Right cardiac atrium (tissue), 5 donors: ENCODE measurements around the gene MSMP. TPM values are rescaled to one million over a fixed set of nuclear protein-coding genes. Genes with fewer than 3 reads are reported as not detected.

ENCODE experiments used
- ATAC-seq, 2 donors: fragments of 200-7000 bp; cut with Tn5 transposase; one replicate each; pipeline versions ENCODE4 v1.8.0 to v1.9.1; 2020; ENCODE audit warnings: moderate library complexity in 2 of 2, mild to moderate bottlenecking in 1 of 2
- DNase-seq, 3 donors: peaks; one replicate each; pipeline ENCODE4 v3.0.0-alpha.2; 2020
- H3K27ac ChIP-seq: one replicate; pipeline ENCODE4 v1.5.1; 2013; ENCODE audit warnings: mild to moderate bottlenecking, low read length, control low read depth, moderate library complexity
- H3K27me3 ChIP-seq: one replicate; pipeline ENCODE4 v1.6.1; 2013; ENCODE audit not compliant: control insufficient read depth, insufficient read depth
- H3K4me1 ChIP-seq: one replicate; pipeline ENCODE4 v1.6.1; 2013; ENCODE audit warnings: low read length; ENCODE audit not compliant: control insufficient read depth, insufficient read depth
- H3K4me3 ChIP-seq: one replicate; pipeline ENCODE4 v1.5.1; 2013; ENCODE audit warnings: low read length, control low read depth
- H3K9me3 ChIP-seq: one replicate; pipeline ENCODE4 v1.6.1; 2013; ENCODE audit warnings: low read length; ENCODE audit not compliant: control insufficient read depth
- WGBS: extraction: QIAGEN DNeasy Blood & Tissue Kit; methylation state at CpG from one replicate; pipeline ENCODE4 v1.1.7; 2013; 5-methylcytosine and 5-hydroxymethylcytosine counted together
- intact Hi-C, 4 donors: fragments of 100-400 bp; cut with DNase I; formaldehyde crosslinking; loops; one replicate each; pipeline versions ENCODE4 v1.11.0 to v1.14.0; 2022 to 2023
- polyA plus RNA-seq: library from polyadenylated mRNA; stranded (reverse); fragments of 200-250 nt; gene quantifications from one replicate; pipeline ENCODE4 v1.2.3, GENCODE V29; 2013
- total RNA-seq, 4 donors: library from RNA; stranded (reverse); fragmentation: NEBNext Ultra II Directional; extraction: Animal tissue kit (Norgen Biotek cat#: 25700); gene quantifications; one replicate each; pipeline ENCODE4 v1.2.1, GENCODE V29; 2021
- donor health status: healthy with polysubstance abuse.
- donor health status: DM: no; HTN: yes; CAD: no.
- donor health status: DM: no; HTN: no; CAD: no.
- donor health status: DM: no; HTN: yes; CAD: no; lungs with severe emphysema.
- donor health status: DM: yes; HTN: yes; CAD: no.

The MSMP gene
- total and polyA plus RNA-seq, 5 donors, result 0.27 TPM; not detected in 4

- ATAC-seq, result peak; percentile 64 to 76
- DNase-seq, result peak; percentile 53 to 73 (median 72)
- Histone ChIP-seq H3K27ac (peak overlapping the region; percentile 50), H3K4me1 (no peaks in the 10 kb centered on the region), H3K4me3 (peak overlapping the region; percentile 58), H3K9me3 (no peaks in the 10 kb centered on the region), H3K27me3 (no peaks in the 10 kb centered on the region)
- 1% methylated on average over 20 of the region's 20 CpGs for WGBS
- intact Hi-C loops, result no loop called here
Measured at GRCh38 chr9:35757226-35757891, 3.3 kb upstream of the MSMP start.

- H3K27ac ChIP-seq, result peak overlapping the region; percentile 67
- no peaks in the 10 kb centered on the region for H3K27me3 ChIP-seq
- peak; percentile 73 to 81 for ATAC-seq
- 12% methylated on average over 48 of the region's 48 CpGs for WGBS
- intact Hi-C loops, result no loop called here
- peak; percentile 64 to 89 (median 87) for DNase-seq
- H3K4me3 ChIP-seq, result peak overlapping the region; percentile 58
- H3K4me1 ChIP-seq, result no peaks in the 10 kb centered on the region
- no peaks in the 10 kb centered on the region for H3K9me3 ChIP-seq
Measured at GRCh38 chr9:35756275-35757225, 2.5 kb upstream of the MSMP start.

- DNase-seq (no peak), ATAC-seq (no peak)
- intact Hi-C loops, result no loop called here
- no peaks in the 10 kb centered on the region for H3K27me3 ChIP-seq
- H3K4me1 ChIP-seq, result peaks cover 4% of the 10 kb centered on the region
- 89% methylated on average over 4 of the region's 4 CpGs for whole genome bisulfite sequencing
- no peak overlapping the region for H3K4me3 ChIP-seq
- H3K9me3 ChIP-seq, result no peaks in the 10 kb centered on the region
- H3K27ac ChIP-seq, result no peak overlapping the region
Measured at GRCh38 chr9:35755071-35755470, 995 bp upstream of the MSMP start.

- ATAC-seq, result no peak
- WGBS, result 82% methylated on average over 5 of the region's 5 CpGs
Measured at GRCh38 chr9:35753466-35753865, 610 bp downstream of the MSMP start.

GRCh38 chr9:35750256-35750531 is 3.9 kb downstream of the MSMP start:
- H3K4me3 ChIP-seq, result no peak overlapping the region
- peak overlapping the region; percentile 98 for H3K27ac ChIP-seq
- peaks cover 13% of the 10 kb centered on the region for H3K4me1 ChIP-seq
- WGBS, result 54% methylated on average over 4 of the region's 4 CpGs
- H3K9me3 ChIP-seq, result no peaks in the 10 kb centered on the region
- intact Hi-C loops, result no loop called here
- ATAC-seq (no peak), DNase-seq (no peak)
- no peaks in the 10 kb centered on the region for H3K27me3 ChIP-seq

More at GRCh38 chr9:35753466-35753865, 610 bp downstream of the MSMP start:
- no peaks in the 10 kb centered on the region for H3K9me3 ChIP-seq
- no peak overlapping the region for H3K4me3 ChIP-seq
- intact Hi-C loops, result no loop called here
- no peak overlapping the region for H3K27ac ChIP-seq
- H3K27me3 ChIP-seq, result no peaks in the 10 kb centered on the region
- peaks cover 4% of the 10 kb centered on the region for H3K4me1 ChIP-seq
- no peak for DNase-seq

- DNase-seq (peak in 1 of 3 donors; percentile 65), ATAC-seq (peak; percentile 29 to 52)
- intact Hi-C loops, result loop anchor here in 1 of 4 donors (5.0 kb wide), 1 partner anchor 92 kb away; the partner anchor contains the start of genes CCDC107 and RMRP
- peak overlapping the region; percentile 98 for H3K27ac ChIP-seq
- 5% methylated on average over 19 of the region's 19 CpGs for WGBS
- H3K27me3 ChIP-seq, result no peaks in the 10 kb centered on the region
- peak overlapping the region; percentile 98 for H3K4me3 ChIP-seq
- H3K9me3 ChIP-seq, result no peaks in the 10 kb centered on the region
- H3K4me1 ChIP-seq, result peaks cover 13% of the 10 kb centered on the region
Measured at GRCh38 chr9:35749515-35750255, 4.4 kb downstream of the MSMP start.

GRCh38 chr9:35748858-35749514 is 5.1 kb downstream of the MSMP start, which contains the start of the genes GBA2 and RGP1:
GBA2 (minus strand) TSS chr9:35749228; CDS start chr9:35748704, 524 bp downstream.
RGP1 (plus strand) TSS chr9:35749287; CDS start chr9:35749756, 469 bp downstream.
- peaks cover 13% of the 10 kb centered on the region for H3K4me1 ChIP-seq
- whole genome bisulfite sequencing, result under 1% methylated on average over 69 of the region's 69 CpGs
- H3K27ac ChIP-seq, result peak within 1 kb of the TSS; percentile 98
- ATAC-seq (peak; percentile 89 to 92), DNase-seq (peak; percentile 87 to 94 (median 93))
- intact Hi-C loops, result loop anchor here in 1 of 4 donors (5.0 kb wide), 1 partner anchor 92 kb away; the partner anchor contains the start of genes CCDC107 and RMRP
- peak within 1 kb of the TSS; percentile 98 for H3K4me3 ChIP-seq
- no peaks in the 10 kb centered on the region for H3K9me3 ChIP-seq
- no peaks in the 10 kb centered on the region for H3K27me3 ChIP-seq

GRCh38 chr9:35748242-35748857 is 5.7 kb downstream of the MSMP start:
- intact Hi-C loops, result loop anchor here in 1 of 4 donors (5.0 kb wide), 1 partner anchor 91 kb away; the partner anchor contains the start of genes CCDC107 and RMRP
- ATAC-seq (peak; percentile 0 to 1), DNase-seq (no peak)
- peak overlapping the region; percentile 98 for H3K27ac ChIP-seq
- no peaks in the 10 kb centered on the region for H3K27me3 ChIP-seq
- peaks cover 13% of the 10 kb centered on the region for H3K4me1 ChIP-seq
- WGBS, result under 1% methylated on average over 24 of the region's 24 CpGs
- peak overlapping the region; percentile 98 for H3K4me3 ChIP-seq
- H3K9me3 ChIP-seq, result no peaks in the 10 kb centered on the region

GRCh38 chr9:35746583-35746982 is 7.5 kb downstream of the MSMP start:
- Histone ChIP-seq H3K4me3 (peak overlapping the region; percentile 98), H3K9me3 (no peaks in the 10 kb centered on the region), H3K27ac (no peak overlapping the region), H3K27me3 (no peaks in the 10 kb centered on the region), H3K4me1 (peaks cover 13% of the 10 kb centered on the region)
- 31% methylated on average over 3 of the region's 3 CpGs for WGBS
- DNase-seq (no peak), ATAC-seq (no peak)
- intact Hi-C loops, result loop anchor here in 1 of 4 donors (5.0 kb wide), 1 partner anchor 89 kb away; the partner anchor contains the start of genes CCDC107 and RMRP
